GM12873 (cell line): ENCODE results near the gene SMARCD1.

Experiments used
- TF ChIP-seq, protein P1 (sequence below): IDR thresholded peaks from 2 replicates; pipeline ENCODE4 v1.5.1; 2012; ENCODE audit warnings: low read depth, mild to moderate bottlenecking, moderate library complexity, low read length, control low read depth; ENCODE audit not compliant: insufficient read depth; ENCODE audit errors: missing control alignments

SMARCD1 gene

GRCh38 chr12:50102646-50103309 lies 17.6 kb downstream of the SMARCD1 start:
- TF ChIP-seq, protein P1, sequence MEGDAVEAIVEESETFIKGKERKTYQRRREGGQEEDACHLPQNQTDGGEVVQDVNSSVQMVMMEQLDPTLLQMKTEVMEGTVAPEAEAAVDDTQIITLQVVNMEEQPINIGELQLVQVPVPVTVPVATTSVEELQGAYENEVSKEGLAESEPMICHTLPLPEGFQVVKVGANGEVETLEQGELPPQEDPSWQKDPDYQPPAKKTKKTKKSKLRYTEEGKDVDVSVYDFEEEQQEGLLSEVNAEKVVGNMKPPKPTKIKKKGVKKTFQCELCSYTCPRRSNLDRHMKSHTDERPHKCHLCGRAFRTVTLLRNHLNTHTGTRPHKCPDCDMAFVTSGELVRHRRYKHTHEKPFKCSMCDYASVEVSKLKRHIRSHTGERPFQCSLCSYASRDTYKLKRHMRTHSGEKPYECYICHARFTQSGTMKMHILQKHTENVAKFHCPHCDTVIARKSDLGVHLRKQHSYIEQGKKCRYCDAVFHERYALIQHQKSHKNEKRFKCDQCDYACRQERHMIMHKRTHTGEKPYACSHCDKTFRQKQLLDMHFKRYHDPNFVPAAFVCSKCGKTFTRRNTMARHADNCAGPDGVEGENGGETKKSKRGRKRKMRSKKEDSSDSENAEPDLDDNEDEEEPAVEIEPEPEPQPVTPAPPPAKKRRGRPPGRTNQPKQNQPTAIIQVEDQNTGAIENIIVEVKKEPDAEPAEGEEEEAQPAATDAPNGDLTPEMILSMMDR = no peak

DNA sequence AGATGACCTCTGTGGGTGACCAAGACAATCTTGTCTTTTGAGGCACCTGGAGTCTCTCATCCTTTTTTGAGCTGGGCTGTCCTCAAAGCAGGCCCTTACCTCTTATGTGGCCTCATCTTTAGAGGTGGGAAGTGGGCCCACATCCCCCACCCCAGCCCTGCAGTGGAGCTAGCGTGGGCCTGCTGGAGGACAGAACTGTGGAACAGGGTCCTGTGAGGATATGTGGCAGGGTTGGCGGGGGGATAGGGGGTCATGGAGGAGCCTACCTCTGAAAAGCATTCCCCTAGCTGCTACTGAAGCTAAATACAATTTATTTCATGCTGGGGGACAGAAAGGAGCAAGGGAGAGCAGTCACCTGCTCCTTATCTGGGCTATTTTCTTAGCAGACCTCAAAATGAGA lies 18.2 kb downstream of the SMARCD1 start:
- TF ChIP-seq, protein P1 = no peak

- TF ChIP-seq, protein P1 = no peak
Measured at GRCh38 chr12:50103767-50104321, 18.7 kb downstream of the SMARCD1 start, which contains the start of gene GPD1. Gene GPD1, plus strand, starts transcription at chr12:50104008. Its CDS starts 43 bp downstream, at chr12:50104051.

DNA sequence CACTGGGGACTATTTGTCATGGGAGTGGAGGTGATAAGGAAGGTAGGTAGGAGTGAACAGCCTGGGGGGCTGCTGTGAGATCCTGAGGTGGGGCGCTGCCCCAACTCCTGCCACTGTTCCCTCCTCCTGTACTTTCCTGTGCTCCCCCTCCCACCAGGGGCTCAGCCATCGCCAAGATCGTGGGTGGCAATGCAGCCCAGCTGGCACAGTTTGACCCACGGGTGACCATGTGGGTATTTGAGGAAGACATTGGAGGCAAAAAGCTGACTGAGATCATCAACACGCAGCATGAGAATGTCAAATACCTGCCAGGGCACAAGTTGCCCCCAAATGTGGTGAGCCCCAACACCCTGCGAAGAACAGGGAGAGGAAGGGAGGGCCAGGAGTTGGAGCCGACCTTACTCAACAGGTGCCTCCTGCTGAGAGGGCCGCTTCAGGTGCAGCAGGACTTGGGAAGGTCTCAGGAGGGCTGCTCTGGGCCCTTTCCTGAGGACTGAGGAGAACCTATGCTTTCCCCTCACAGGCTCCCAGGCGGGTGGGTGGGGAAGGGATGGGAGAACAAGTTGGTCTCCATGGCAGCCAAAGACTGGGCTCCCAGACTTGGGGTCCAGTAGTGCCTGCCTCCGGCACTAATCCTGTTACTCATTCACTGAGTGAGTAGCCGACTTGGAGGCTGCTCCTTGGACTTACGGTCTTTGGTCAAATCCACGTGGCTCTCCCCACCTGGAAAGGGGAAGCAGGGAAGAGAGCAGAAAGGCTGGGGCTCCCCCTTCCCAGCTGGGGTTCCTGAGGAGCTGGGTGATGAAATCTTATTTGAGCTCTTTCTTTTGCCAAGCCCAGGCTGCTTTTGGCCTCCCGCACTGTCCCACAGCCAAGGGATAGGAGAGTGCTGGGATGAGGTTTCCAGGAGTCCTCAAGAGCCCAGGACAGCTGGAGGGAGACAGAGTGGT lies 19.6 kb downstream of the SMARCD1 start:
- TF ChIP-seq, protein P1 = no peak

- TF ChIP-seq, protein P1 = no peak
Measured at GRCh38 chr12:50105913-50106450, 20.8 kb downstream of the SMARCD1 start.

DNA sequence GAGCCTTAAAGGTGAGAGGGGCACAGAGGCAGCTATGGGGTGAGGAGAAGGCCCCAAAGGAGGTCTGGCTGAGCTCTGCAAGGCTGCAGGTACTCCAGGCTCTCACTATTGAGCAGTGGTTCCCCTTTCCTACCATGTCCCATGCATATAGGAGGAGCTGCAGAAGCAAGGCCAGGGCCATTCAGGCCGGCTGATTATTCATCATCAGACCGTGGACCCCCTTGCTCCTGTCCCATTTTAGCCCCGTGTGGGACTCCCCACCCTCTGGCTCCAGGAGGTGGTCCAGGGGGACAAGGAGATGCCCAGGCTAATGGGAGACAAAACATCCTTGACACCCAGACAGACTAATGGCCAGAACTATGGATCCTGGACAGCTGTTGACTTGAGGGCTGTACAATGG lies 21.8 kb downstream of the SMARCD1 start:
- TF ChIP-seq, protein P1 = no peak
